Activated gamma-delta T cell (primary cell): ENCODE results near the gene ZBTB7A.

Experiments
- DNase-seq: peaks from one replicate; lab custom pipeline; 2025; lab: John Stamatoyannopoulos, UW

ZBTB7A gene

DNA sequence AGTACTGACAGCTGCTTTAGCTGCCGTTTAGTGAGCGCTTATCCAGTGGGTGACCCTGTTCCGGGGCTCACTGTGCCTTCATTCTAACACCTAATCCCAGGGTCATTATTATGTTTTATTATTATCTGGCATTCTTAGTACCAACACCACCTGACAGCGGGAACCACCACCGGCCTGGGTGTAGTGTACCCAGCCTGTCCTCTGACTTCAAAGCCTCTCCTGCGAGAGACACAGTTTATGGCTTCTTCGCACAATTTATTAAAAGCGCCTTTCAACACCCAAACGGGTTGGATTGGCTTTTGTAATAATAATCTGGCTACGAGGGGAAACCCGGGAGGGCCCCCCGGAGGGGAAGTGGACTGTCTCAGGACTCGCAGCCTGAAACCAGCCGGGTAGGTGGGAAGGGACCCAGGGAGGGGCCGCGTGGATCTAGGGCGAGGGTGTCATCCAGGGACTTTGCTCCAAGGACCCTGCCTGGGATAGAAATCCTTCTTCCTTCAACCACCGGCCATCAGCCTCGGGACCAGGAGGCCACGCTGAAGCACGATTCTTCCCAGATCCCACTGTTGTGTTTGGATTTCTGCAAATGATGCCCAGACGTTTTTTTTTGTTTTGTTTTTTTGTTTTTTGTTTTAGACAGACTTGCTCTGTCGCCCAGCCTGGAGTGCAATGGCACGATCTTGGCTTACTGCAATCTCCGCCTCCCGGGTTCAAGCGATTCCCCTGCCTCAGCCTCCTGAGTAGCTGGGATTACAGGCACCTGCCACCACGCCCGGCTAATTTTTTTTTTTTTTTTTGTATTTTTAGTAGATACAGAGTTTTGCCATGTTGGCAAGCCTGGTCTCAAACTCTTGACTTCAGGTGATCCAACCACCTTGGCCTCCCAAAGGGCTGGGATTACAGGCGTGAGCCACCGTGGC, 1.6 kb upstream of the ZBTB7A start:
- DNase-seq: no peak

- no peak for DNase-seq
Observed at GRCh38 chr19:4067396-4068046, 822 bp upstream of the ZBTB7A start.

DNA sequence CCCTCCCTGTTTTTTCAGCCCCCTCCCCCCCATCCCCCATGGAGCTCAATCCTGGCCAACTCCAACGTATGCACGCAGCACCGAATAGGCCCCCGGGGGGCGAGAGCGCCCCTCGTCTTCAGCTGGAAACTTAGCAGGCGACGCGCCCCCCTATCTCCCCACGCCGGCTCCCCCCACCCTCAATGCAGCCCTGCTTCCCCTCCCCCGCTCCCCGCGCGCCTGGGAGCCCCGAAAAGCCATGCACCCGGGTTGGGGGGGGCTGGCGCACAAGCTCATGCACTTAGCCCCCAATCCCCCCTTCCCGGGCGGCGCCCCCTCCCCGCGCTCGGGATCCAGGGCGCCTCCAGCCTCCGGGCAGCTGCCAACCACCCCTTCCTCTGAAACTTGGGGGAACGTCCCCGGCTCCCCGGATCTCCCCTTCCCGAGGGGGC, 508 bp downstream of the ZBTB7A start:
- no peak for DNase-seq

DNA sequence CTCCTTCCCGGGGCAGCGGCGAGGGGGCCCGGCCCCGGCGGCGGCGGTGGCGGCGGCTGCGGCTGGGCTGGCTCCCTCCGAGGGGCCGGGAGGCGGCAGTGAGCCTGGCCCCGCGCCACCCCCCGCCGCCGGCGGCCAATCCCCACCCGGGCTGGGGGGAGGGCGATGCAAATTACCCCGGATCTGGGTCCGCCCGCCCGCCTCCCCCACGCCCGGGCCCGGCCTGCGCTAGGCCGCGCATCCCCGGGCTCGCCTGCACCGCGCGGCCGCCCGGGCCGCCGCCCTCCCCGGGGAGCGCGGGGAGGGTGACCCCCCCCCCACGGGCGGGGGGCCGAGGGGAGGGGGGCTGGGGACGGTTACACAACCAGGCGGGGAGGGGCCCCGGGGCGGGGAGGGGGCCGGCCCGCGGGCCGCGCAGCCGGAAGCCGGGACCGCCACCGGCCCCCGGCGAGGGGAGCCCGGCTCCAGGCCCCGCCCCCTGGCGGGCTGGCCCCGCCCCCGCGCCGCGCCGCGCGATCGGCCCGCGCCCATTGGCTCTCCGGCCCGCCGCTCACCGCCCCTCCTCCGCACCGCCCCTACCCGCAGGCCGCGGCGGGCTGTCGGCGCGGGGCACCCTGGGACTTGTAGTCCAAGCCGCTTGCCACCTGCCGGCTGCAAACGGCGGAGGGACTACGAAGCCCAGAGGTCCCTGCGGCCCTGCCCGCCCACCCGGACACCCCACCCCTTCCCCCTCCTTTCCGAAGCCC, 1.1 kb downstream of the ZBTB7A start:
- peak; percentile 98 for DNase-seq

DNA sequence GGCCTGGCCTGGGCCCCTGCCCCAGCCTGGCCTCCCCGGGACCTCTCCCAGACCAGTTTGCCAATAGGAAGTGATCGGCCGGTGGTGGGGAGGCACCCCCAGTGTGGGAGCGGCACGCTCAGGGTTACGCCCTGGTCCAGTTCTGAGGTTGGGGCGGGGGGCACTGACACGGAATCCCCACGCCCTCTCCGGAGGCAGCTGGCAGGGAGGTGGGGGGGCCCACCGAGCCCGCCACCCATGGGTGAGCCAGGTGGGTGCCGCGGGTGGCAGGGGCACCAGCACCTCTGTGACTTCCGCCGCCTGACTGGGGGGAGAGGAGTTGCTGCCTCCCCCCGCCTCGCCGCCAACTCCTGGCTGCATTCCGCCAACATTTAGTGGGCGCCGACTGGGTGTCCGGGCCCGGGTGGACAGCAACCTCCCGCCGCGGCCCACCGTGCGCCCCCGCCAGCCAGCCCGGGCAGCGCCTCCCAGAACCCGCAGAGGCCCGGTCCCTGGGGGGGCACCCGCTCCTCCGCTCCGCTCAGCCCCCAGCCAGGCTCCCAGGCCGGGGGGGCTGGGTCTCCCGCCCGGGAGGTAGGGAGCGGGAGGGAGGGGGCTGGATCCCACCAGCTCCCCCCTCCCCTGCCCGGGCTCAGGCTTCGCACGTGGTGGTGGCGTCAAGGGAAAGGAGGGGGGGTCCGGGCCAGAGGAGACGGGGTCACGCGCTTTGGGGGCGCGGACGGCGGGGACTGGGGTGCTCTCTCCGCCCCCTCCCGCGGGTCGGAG, 2.0 kb downstream of the ZBTB7A start:
- peak; percentile 53 for DNase-seq

DNA sequence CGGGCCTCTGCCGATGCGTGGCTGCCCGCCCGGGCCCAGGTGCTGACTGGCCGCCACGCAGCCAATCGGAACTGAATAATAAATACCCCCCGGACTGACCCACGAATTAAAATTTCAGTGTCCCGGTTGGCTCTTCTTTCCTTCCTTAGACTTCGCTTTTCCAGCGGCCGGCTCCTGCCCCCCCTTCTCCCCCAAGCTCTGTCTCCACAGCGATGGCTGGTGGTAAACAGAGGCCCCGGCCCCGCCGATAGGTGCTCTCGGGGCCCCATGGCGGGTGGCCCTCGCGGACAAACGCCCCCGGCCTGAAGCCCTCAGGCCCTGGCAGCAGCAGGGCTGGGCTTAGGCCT, 2.6 kb downstream of the ZBTB7A start:
- no peak for DNase-seq

- no peak for DNase-seq
Observed at GRCh38 chr19:4063369-4064148, 3.1 kb downstream of the ZBTB7A start.

GRCh38 chr19:4062419-4063368, 4.0 kb downstream of the ZBTB7A start:
- no peak for DNase-seq

DNA sequence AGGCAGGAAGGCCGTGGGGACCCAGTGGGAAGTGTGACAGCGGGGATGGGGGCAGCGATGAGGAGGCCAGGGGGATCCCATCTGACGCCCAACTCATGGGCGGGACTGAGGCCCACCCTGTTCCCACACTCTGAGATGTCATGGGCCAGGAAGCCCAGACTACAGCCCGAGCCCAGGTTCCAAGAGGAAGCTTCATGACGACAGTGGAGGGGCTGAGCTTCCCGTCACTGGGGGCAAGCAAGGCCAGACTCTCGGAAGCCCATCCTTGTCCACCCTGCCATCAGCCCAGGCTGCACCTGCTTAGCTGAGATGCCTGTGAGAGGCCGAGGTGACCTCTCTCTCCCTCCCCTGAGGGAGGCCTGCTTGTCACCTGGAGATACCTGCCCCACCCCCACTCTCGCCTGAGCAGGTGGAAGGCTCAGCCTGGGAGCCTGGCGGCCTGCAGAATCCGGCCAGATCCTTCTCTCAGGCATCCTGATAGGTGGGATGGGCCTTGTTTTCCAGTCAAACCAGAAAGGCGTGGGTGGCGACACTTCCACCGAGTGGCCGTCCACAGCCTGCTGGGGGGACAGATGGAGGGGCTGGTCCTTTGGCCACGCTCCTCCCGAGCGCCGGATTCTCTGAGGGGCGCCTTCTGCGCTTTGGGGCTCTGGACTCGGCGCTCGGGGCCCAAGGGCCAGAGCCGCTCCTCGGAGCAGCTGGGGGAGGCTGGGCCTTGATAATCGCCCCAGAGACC, 4.8 kb downstream of the ZBTB7A start:
- no peak for DNase-seq

DNA sequence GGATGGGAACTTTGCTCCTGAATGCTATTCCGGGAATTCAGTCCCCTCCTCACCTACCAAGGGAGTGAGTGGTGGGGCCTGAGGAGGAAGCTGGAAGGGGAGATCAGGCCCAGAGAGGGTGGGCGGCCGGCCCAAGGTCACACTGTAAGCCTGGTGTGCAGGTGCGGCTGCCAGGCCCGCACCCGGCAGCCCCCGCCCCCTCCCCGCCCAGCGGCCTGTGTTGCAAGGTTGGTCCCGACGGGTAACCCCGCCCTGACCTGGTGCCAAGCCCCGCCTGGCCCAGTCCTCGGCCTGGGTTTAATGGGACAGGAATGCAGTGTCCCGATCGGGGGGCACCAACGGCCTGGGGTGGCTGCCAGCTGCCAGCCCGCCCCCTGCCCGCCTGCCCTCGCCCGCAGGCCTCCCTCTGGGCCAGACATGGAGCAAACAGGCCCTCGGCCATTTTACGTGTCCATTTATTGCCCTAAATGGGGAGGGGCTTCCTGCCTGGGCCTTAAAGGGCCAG, 5.5 kb downstream of the ZBTB7A start:
- DNase-seq: no peak

GRCh38 chr19:4060621-4061177, 6.0 kb downstream of the ZBTB7A start:
- no peak for DNase-seq

DNA sequence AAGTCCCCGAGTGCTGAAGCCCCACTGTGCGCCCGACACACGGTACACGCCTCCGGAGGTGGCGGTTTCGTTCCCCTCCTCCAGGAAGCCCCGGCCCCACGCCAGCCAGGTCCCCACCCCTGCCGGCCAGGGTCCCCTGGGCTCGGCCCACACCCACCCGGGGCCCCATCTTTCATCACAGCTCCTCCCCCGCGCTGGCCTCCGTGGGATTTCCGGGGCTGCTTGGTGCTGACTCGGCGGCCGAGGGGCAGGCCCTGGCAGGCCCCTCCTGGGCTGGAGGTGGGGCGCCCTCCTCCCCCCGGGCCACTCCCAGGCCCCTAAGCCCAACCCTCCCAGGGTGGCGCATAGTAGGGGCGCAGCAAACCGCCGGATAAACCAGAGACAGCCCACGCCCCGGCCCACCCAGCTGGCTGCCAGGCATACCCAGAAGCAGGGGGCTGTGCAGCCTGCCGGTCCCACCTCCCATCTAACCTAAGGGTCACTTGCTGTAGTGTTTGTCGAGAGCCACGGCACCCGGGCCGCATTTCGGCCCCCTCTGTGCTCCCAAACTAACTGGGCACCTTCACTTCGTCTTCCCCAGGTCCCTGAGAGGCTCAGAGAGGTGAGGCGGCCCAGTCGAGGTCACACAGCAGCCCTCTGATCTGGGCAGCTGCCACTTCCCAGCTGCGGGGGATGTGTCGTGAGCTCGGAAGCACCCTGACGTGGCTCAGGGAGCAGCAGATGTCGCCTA, 6.6 kb downstream of the ZBTB7A start:
- DNase-seq: peak; percentile 76

DNA sequence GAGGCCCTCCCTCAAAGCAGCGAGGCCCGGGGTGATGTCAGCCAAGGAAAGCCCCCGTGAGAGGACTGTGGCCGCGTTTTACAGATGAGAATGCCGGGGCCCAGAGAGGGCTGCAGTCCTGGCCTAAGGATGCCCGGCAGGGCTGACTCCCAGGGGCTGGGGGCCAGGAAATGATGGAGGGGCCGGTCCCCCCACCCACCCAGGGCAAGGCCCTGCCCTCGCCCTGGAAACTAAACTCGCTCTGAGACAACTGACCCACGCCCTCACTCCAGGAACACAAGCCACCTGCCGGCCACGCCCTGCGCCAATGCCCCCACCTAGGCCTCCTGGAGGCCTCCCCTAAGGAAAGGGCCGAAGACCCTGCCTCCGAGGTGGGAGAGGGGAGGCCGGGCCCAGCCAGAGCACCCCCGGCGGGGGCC, 7.2 kb downstream of the ZBTB7A start:
- DNase-seq: no peak

DNA sequence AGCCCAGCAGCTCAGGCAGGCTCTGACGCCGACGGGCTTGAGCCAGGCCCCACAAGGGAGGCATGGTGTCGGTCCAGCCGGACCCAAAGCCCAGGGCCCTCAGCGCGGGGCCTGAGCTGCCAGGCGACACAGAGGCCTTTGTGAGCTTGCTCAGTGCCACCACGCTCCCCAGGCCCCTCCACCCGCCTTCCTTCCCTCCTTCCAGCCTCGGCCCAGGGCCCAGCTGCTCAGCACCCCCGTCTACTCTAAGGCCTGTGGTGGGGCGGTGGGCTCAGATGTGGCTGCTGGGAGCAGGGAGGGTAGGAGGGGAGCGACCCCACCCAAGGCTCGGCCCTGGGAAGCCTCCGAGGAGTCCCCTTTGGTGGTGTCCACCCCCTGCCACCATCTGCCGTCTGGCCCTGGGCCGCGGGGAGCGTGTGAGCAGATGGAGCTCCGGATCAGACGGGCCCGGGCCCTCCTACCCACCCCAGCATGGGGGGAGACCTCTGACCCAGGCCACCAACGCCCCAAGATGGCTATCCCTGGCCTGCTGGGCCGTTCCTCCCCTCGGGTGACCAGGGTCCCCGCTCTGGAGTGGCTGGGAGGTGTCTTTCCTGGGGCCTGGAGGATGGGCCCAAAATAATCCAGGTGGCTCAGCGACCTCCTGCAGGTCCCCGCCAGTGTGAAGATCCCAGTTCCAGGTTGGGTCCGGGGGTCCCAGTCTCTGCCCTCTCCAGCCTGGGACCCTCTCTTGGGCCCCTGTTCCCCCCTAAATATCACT, 7.8 kb downstream of the ZBTB7A start:
- DNase-seq: no peak

DNA sequence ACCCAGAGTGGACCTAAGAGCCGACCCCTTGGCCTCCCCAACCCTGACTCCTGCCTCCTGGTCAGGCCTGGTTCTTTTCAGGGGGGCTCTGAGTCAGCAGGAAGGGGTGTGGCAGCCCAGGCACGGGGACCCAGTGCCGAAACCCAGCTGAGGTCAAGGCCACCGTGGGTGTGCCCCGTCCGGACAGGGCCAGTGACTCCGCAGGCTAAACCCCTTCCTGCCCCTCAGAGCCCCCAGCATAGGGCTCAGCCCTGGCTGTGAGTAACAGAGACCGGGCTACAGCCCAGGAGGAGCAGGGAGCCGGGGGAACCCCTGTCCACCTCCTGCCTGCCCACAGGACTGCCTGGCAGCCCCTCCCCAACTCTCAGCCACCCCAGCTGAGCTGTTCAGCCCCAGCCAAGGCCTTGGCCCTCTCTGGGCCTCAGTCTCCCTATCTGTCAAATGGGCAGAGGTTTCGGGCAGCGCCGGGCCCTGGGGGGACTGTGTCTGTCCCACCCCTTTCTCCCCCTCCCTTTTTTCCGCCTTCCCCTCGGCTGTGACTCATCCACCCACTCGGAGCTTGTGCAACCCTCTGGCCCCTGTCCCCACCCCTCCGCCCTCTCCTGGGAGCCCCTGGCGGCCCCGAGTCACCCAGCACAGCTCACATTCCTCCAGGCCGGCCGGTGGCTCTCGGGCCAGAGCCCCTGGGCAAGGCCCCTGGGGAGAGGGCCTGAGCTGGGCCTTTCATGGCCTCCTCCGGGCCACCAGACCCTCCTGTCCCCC, 8.6 kb downstream of the ZBTB7A start:
- DNase-seq: no peak

GRCh38 chr19:4055209-4055552, 11.5 kb downstream of the ZBTB7A start:
- no peak for DNase-seq
